GM21529 (cell line): Measurements from ENCODE around the gene RWDD3.

Experiments used
- ATAC-seq: cut with Tn5 transposase; IDR thresholded peaks from one replicate; pipeline ENCODE4 v1.9.1; 2021; ENCODE audit not compliant: unreplicated experiment

RWDD3 gene

DNA sequence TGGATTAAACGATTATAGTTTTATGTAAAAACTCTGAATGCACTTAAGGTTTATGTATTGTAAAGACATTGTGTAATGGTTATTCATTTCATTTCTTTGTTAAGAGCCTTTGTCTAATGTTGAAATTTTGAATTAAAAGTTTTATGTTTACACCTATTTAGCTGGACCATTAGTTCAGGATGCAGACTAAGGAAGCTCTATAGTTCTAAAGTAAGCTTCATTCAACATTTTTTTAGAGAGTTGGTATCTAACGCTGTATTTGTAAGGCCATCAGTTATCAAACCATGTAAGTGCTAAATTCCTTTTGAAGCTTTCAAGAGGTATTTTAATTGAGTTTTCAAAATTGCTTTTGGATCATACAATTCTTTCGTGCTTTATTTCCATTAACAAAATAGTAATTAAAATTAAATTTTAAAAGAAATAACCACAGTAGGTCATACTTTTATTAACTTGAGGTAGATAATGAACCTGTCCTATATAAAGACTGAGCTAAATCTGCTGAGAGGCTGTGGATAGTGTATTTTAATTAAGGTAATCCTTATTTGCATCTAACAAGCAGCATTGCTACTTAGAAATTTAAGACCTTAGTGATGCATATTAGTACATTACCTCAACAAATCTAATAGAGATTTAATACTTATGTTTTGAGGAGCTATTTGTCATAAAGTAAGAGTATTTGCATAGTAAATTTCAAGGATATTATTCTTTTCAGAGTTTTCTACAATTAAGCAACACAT is 47.9 kb downstream of the RWDD3 start:
- ATAC-seq = no peak

DNA sequence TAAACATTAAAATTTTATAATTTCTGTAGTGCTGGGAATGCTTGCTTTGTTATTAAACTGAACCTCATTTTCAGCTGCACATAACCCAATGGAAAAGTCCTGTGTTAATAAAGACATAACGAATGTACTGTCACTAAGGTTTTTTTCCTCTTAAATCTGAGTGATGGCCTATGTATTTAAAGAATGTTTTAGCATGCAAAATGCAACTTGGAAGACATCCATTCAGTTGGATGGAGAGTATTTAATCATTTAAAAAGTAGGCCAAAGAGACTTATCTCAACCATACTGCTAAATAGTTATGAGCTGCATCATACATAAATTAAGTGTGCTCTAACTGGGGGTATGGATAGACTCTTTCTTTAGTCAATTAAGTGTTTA is 48.5 kb downstream of the RWDD3 start:
- ATAC-seq = no peak

DNA sequence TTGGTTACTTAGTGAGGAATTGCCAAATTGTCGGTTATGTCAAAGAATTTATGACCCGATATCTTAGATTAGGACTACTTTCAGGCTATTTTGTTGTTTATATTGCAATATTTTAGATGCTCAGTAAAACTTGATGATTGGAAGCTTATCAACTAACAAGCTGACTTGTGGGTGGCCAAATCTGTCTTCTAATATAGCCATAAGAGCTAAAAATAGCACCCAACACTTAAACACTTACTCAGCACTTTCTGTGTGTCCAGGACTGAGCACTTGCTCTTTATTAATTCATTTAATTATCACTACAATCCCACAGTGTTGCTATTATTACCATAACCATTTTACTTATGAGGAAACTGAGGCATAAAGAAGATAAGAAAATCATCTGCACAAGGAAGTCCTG is 50.4 kb downstream of the RWDD3 start:
- no peak for ATAC-seq

DNA sequence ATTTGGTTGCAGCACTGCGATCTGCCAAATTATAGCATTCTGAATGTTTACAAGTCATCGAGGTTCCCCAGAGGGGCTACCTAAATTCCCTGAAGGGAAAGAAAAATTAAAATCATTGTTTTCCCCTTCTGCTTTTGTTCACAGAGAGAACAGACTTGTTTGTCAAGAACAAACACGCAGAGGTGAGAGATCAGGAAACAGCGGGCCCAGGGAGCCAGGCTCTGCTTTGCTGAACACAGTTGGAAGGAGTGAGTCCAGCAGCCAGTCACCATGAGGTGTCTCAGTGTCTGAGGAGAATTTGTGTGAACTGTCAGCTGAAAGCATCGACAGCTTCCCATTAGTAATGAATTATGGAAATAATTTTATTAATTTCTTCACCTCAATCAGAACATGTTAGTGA is 52.5 kb downstream of the RWDD3 start:
- no peak for ATAC-seq

DNA sequence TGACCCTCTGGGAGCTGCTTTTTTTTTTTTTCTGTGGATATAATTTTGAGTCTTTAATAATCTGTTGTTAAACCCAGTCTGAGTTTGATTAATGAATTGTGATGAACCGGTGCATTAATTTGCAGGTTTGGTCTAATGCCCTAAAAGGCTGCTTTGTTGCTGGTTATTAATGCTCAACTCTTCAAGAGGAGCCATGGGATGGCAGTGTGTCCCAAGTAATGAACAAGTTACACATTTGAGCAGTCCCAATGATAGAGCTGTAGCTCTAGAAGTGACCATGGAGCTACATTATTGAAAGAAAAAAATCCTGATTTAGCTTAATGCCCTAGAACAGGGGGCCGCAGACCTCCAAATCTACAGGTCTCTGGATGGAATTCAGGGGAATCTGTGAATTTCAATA is 53.1 kb downstream of the RWDD3 start:
- no peak for ATAC-seq

DNA sequence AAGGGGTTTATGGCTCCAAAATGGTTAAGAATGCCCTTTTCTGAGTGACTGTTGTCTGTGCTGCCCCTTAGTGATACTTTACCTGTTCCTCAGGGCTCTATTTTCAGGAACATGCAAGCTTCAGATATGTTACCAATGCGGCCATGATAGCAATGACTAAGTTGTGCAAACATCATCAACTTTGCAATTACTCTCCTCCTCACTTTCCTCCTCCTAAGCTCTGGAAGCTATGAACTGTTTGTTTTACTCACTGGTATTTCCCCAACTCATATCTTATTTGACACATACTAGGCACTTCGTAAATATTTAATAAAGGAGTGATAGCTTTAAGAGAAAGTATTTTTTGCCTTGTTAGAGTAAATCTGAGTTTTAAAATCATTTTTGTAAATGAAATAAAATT is 53.8 kb downstream of the RWDD3 start:
- ATAC-seq = no peak
